Measurements from ENCODE around the gene P2RX5.

P2RX5 gene

DNA sequence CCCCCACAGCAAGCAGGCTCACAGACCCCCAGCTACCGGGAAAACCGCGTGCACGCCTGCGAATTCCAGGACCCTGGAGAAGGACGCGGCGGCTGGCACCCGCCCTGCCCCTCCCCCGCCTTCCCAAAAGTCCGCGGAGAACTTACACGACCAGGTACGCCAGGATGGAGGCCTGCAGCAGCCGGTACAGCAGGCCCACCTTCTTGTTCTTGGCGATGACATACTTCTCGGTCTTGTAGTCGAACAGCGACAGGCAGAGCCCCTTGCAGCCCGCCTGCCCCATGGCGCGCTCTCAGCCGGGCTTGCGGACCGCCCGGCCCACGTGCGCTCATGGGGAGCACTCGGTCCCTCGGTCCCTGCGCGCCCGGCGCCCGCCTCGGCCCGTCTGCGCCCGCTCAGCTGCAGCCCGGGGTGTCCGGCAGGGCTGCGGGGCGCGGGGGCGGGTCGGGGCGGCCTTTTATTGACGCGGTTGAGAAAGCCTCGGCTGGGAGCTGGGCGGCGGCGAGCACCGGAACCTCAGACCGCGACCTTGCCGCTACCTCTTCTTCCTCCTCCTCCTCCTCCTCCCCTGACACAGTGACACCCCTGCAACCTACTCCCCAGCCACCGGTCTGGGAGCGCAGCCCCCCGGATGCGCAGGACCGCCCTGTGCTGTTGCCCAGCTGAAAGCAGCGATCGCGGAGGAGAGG is at the start of gene P2RX5 (continued):
- TF ChIP-seq PRDM10 (tag by site-specific recombination; IDR thresholded peaks at IDR 0.05), result no peak
- TF ChIP-seq ZNF585B (tag by site-specific recombination; IDR thresholded peaks at IDR 0.05), result no peak
- TF ChIP-seq ZNF121 (tag by site-specific recombination; IDR thresholded peaks at IDR 0.05), result no peak
- no peak; the same call in 1 of the 2 replicates for TF ChIP-seq ZNF777 (tag by site-specific recombination; IDR thresholded peaks at IDR 0.05; ENCODE audit: borderline replicate concordance)
- TF ChIP-seq ZBTB8A (tag by site-specific recombination; IDR thresholded peaks at IDR 0.05), result peak; percentile 52; the same call in 1 of the 2 replicates
- TF ChIP-seq ZNF302 (tag by site-specific recombination; IDR thresholded peaks at IDR 0.05; ENCODE audit: low read depth), result no peak
- TF ChIP-seq GLI2 (tag by site-specific recombination; IDR thresholded peaks at IDR 0.05; ENCODE audit: borderline replicate concordance, low read depth), result no peak
- no peak for TF ChIP-seq TSHZ1 (tag by site-specific recombination; IDR thresholded peaks at IDR 0.05; ENCODE audit: borderline replicate concordance)
- TF ChIP-seq, protein P1, sequence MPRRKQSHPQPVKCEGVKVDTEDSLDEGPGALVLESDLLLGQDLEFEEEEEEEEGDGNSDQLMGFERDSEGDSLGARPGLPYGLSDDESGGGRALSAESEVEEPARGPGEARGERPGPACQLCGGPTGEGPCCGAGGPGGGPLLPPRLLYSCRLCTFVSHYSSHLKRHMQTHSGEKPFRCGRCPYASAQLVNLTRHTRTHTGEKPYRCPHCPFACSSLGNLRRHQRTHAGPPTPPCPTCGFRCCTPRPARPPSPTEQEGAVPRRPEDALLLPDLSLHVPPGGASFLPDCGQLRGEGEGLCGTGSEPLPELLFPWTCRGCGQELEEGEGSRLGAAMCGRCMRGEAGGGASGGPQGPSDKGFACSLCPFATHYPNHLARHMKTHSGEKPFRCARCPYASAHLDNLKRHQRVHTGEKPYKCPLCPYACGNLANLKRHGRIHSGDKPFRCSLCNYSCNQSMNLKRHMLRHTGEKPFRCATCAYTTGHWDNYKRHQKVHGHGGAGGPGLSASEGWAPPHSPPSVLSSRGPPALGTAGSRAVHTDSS (tag by site-specific recombination; IDR thresholded peaks at IDR 0.05), result peak; percentile 78
- no peak for TF ChIP-seq ZIC2 (tag by site-specific recombination; IDR thresholded peaks at IDR 0.05)
- no peak for TF ChIP-seq ZNF292 (tag by site-specific recombination; IDR thresholded peaks at IDR 0.05; ENCODE audit: borderline replicate concordance, low read depth)
- TF ChIP-seq, protein P2, sequence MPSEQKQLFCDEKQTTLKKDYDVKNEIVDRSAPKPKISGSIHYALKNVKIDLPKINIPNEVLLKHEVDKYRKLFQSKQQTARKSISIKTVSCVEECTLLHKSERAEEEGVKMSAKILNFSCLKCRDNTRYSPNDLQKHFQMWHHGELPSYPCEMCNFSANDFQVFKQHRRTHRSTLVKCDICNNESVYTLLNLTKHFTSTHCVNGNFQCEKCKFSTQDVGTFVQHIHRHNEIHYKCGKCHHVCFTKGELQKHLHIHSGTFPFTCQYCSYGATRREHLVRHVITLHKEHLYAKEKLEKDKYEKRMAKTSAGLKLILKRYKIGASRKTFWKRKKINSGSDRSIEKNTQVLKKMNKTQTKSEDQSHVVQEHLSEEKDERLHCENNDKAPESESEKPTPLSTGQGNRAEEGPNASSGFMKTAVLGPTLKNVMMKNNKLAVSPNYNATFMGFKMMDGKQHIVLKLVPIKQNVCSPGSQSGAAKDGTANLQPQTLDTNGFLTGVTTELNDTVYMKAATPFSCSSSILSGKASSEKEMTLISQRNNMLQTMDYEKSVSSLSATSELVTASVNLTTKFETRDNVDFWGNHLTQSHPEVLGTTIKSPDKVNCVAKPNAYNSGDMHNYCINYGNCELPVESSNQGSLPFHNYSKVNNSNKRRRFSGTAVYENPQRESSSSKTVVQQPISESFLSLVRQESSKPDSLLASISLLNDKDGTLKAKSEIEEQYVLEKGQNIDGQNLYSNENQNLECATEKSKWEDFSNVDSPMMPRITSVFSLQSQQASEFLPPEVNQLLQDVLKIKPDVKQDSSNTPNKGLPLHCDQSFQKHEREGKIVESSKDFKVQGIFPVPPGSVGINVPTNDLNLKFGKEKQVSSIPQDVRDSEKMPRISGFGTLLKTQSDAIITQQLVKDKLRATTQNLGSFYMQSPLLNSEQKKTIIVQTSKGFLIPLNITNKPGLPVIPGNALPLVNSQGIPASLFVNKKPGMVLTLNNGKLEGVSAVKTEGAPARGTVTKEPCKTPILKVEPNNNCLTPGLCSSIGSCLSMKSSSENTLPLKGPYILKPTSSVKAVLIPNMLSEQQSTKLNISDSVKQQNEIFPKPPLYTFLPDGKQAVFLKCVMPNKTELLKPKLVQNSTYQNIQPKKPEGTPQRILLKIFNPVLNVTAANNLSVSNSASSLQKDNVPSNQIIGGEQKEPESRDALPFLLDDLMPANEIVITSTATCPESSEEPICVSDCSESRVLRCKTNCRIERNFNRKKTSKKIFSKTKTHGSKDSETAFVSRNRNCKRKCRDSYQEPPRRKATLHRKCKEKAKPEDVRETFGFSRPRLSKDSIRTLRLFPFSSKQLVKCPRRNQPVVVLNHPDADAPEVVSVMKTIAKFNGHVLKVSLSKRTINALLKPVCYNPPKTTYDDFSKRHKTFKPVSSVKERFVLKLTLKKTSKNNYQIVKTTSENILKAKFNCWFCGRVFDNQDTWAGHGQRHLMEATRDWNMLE (tag by site-specific recombination; conservative IDR thresholded peaks at IDR 0.05; ENCODE audit: low read depth), result no peak
- TF ChIP-seq ZNF837 (tag by site-specific recombination; IDR thresholded peaks at IDR 0.05), result no peak
- no peak for TF ChIP-seq ZNF561 (tag by site-specific recombination; IDR thresholded peaks at IDR 0.05; ENCODE audit: borderline replicate concordance)
- TF ChIP-seq ZFP41 (tag by site-specific recombination; IDR thresholded peaks at IDR 0.05; ENCODE audit: borderline replicate concordance), result no peak
- TF ChIP-seq ZNF701 (tag by site-specific recombination; IDR thresholded peaks at IDR 0.05), result no peak
- TF ChIP-seq SP7 (tag by site-specific recombination; IDR thresholded peaks at IDR 0.05), result 0 out of 2 replicates have a peak, but pooled peaks have one; percentile 16
- TF ChIP-seq ZNF221 (tag by site-specific recombination; IDR thresholded peaks at IDR 0.05; ENCODE audit: borderline replicate concordance), result no peak
- no peak for TF ChIP-seq ZNF501 (tag by site-specific recombination; IDR thresholded peaks at IDR 0.05)
- no peak for TF ChIP-seq OSR2 (tag by site-specific recombination; IDR thresholded peaks at IDR 0.05)
- TF ChIP-seq ZNF830 (tag by site-specific recombination; IDR thresholded peaks at IDR 0.05; ENCODE audit: low read depth), result no peak
- TF ChIP-seq, protein P3, sequence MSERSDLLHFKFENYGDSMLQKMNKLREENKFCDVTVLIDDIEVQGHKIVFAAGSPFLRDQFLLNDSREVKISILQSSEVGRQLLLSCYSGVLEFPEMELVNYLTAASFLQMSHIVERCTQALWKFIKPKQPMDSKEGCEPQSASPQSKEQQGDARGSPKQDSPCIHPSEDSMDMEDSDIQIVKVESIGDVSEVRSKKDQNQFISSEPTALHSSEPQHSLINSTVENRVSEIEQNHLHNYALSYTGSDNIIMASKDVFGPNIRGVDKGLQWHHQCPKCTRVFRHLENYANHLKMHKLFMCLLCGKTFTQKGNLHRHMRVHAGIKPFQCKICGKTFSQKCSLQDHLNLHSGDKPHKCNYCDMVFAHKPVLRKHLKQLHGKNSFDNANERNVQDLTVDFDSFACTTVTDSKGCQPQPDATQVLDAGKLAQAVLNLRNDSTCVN (tag by site-specific recombination; optimal IDR thresholded peaks at IDR 0.05), result peak; percentile 43
- no peak for TF ChIP-seq ZNF16 (tag by site-specific recombination; IDR thresholded peaks at IDR 0.05; ENCODE audit: low read depth)
- peak; percentile 55; the same call in 1 of the 2 replicates for TF ChIP-seq ZBTB48 (tag by site-specific recombination; IDR thresholded peaks at IDR 0.05)
- no peak for TF ChIP-seq REPIN1 (tag by site-specific recombination; IDR thresholded peaks at IDR 0.05; ENCODE audit: low read depth)

Measured in HEK293 (cell line).